ENCODE data around the gene DAB1.

The DAB1 gene

GRCh38 chr1:57058652-57059501 is 365.0 kb downstream of the DAB1 start:
- DNase-seq, result no peak

GRCh38 chr1:57048856-57049255 is 375.0 kb downstream of the DAB1 start:
- no peak for DNase-seq

- DNase-seq, result no peak
Observed at GRCh38 chr1:57046462-57046861, 377.4 kb downstream of the DAB1 start.

- DNase-seq, result no peak
Observed at GRCh38 chr1:57041901-57042300, 382.0 kb downstream of the DAB1 start.

GRCh38 chr1:57040811-57041210 is 383.0 kb downstream of the DAB1 start:
- no peak for DNase-seq

GRCh38 chr1:57036641-57037579 is 386.9 kb downstream of the DAB1 start:
- no peak for DNase-seq

- no peak for DNase-seq
Observed at GRCh38 chr1:57034713-57035112, 389.1 kb downstream of the DAB1 start.

GRCh38 chr1:57033222-57034001 is 390.4 kb downstream of the DAB1 start:
- no peak for DNase-seq

- DNase-seq, result no peak
Observed at GRCh38 chr1:57026624-57027354, 397.1 kb downstream of the DAB1 start.

- no peak for DNase-seq
Observed at GRCh38 chr1:57024855-57025254, 399.0 kb downstream of the DAB1 start.

- no peak for DNase-seq
Observed at GRCh38 chr1:57024428-57024827, 399.4 kb downstream of the DAB1 start.

GRCh38 chr1:57020216-57020615 is 403.6 kb downstream of the DAB1 start:
- DNase-seq, result no peak

GRCh38 chr1:57019236-57019839 is 404.5 kb downstream of the DAB1 start:
- no peak for DNase-seq

GRCh38 chr1:57018119-57018518 is 405.7 kb downstream of the DAB1 start:
- DNase-seq, result no peak

GRCh38 chr1:57017717-57018116 is 406.1 kb downstream of the DAB1 start:
- DNase-seq, result no peak

- no peak for DNase-seq
Observed at GRCh38 chr1:57017200-57017599, 406.7 kb downstream of the DAB1 start.

- no peak for DNase-seq
Observed at GRCh38 chr1:57015071-57015470, 408.8 kb downstream of the DAB1 start.

- no peak for DNase-seq
Observed at GRCh38 chr1:57013522-57013921, 410.3 kb downstream of the DAB1 start.

GRCh38 chr1:57012315-57012714 is 411.5 kb downstream of the DAB1 start:
- DNase-seq, result no peak

GRCh38 chr1:57010511-57010910 is 413.3 kb downstream of the DAB1 start:
- no peak for DNase-seq

- DNase-seq, result no peak
Observed at GRCh38 chr1:57007948-57008347, 415.9 kb downstream of the DAB1 start.

- DNase-seq, result no peak
Observed at GRCh38 chr1:57007472-57007871, 416.4 kb downstream of the DAB1 start.

Data from SW 1271 (cell line).